Glutamatergic neuron (in vitro differentiated cells): ENCODE results near the gene CDC45. TPM values are rescaled to one million over a fixed set of nuclear protein-coding genes. Genes with fewer than 3 reads are reported as not detected.

ENCODE experiments used
- DNase-seq: peaks from one replicate; pipeline ENCODE4 v3.0.0; 2022
- H3K27ac Mint-ChIP-seq: one replicate; pipeline ENCODE4 v1.8.0; 2020; ENCODE audit warnings: mild to moderate bottlenecking, mixed read lengths, inconsistent platforms; ENCODE audit not compliant: unreplicated experiment
- H3K27me3 Mint-ChIP-seq: one replicate; pipeline ENCODE4 v1.8.0; 2020; ENCODE audit warnings: mild to moderate bottlenecking, moderate library complexity, mixed read lengths, inconsistent platforms; ENCODE audit not compliant: unreplicated experiment
- H3K36me3 Mint-ChIP-seq: one replicate; pipeline ENCODE4 v1.8.0; 2020; ENCODE audit warnings: mild to moderate bottlenecking, mixed read lengths, inconsistent platforms; ENCODE audit not compliant: unreplicated experiment
- H3K4me1 Mint-ChIP-seq: one replicate; pipeline ENCODE4 v1.8.0; 2020; ENCODE audit warnings: mild to moderate bottlenecking, low read depth, mixed read lengths, inconsistent platforms; ENCODE audit not compliant: unreplicated experiment
- H3K4me3 Mint-ChIP-seq: one replicate; pipeline ENCODE4 v1.8.0; 2020; ENCODE audit warnings: mild to moderate bottlenecking, mixed read lengths, inconsistent platforms; ENCODE audit not compliant: unreplicated experiment
- H3K9me3 Mint-ChIP-seq: one replicate; pipeline ENCODE4 v1.8.0; 2020; ENCODE audit warnings: mild to moderate bottlenecking, moderate library complexity, mixed read lengths, inconsistent platforms; ENCODE audit not compliant: unreplicated experiment
- CTCF ChIP-seq: fragments of 200-600 bp; sonication (generic); IDR thresholded peaks from one replicate; pipeline ENCODE4 v1.5.0; 2021; ENCODE audit not compliant: partially characterized antibody, unreplicated experiment
- total RNA-seq: library from RNA; stranded (reverse); fragmentation: NEBNext Ultra II Directional; extraction: Animal tissue kit (Norgen Biotek cat#: 25700); gene quantifications from one replicate; pipeline ENCODE4 v1.2.1, GENCODE V29; 2021; ENCODE audit not compliant: unreplicated experiment

The CDC45 gene
- total RNA-seq, 1 donor from 2014 or later = 3.5 TPM

- TF ChIP-seq CTCF = no peak
- H3K9me3 Mint-ChIP-seq = peaks cover 3% of the 10 kb centered on the region
- no peaks in the 10 kb centered on the region for H3K4me1 Mint-ChIP-seq
- H3K27ac Mint-ChIP-seq = no peak overlapping the region
- no peak overlapping the region for H3K4me3 Mint-ChIP-seq
- no peak for DNase-seq
- H3K36me3 Mint-ChIP-seq = no peaks in the 10 kb centered on the region
- peaks cover 4% of the 10 kb centered on the region for H3K27me3 Mint-ChIP-seq
Observed at GRCh38 chr22:19455585-19456370, 23.9 kb upstream of the CDC45 start.

GRCh38 chr22:19456541-19456940, 23.2 kb upstream of the CDC45 start:
- Mint-ChIP-seq H3K9me3 (peaks cover 3% of the 10 kb centered on the region), H3K36me3 (no peaks in the 10 kb centered on the region), H3K27ac (no peak overlapping the region), H3K4me3 (no peak overlapping the region), H3K4me1 (no peaks in the 10 kb centered on the region), H3K27me3 (peaks cover 3% of the 10 kb centered on the region)
- DNase-seq = no peak
- TF ChIP-seq CTCF = no peak

GRCh38 chr22:19457828-19458428, 21.8 kb upstream of the CDC45 start:
- peaks cover 3% of the 10 kb centered on the region for H3K4me1 Mint-ChIP-seq
- TF ChIP-seq CTCF = no peak
- H3K27ac Mint-ChIP-seq = no peak overlapping the region
- no peak for DNase-seq
- H3K36me3 Mint-ChIP-seq = no peaks in the 10 kb centered on the region
- H3K4me3 Mint-ChIP-seq = no peak overlapping the region
- H3K27me3 Mint-ChIP-seq = no peaks in the 10 kb centered on the region
- peaks cover 3% of the 10 kb centered on the region for H3K9me3 Mint-ChIP-seq

- H3K27me3 Mint-ChIP-seq = no peaks in the 10 kb centered on the region
- no peak for TF ChIP-seq CTCF
- DNase-seq = no peak
- H3K36me3 Mint-ChIP-seq = no peaks in the 10 kb centered on the region
- peaks cover 13% of the 10 kb centered on the region for H3K4me1 Mint-ChIP-seq
- H3K9me3 Mint-ChIP-seq = peaks cover 5% of the 10 kb centered on the region
- H3K4me3 Mint-ChIP-seq = no peak overlapping the region
- no peak overlapping the region for H3K27ac Mint-ChIP-seq
Observed at GRCh38 chr22:19460036-19460435, 19.7 kb upstream of the CDC45 start.

GRCh38 chr22:19461506-19461905, 18.2 kb upstream of the CDC45 start:
- H3K9me3 Mint-ChIP-seq = peaks cover 2% of the 10 kb centered on the region
- no peaks in the 10 kb centered on the region for H3K36me3 Mint-ChIP-seq
- H3K4me3 Mint-ChIP-seq = no peak overlapping the region

More at GRCh38 chr22:19461506-19461905, 18.2 kb upstream of the CDC45 start:
- no peak for TF ChIP-seq CTCF
- no peak for DNase-seq
- peaks cover 5% of the 10 kb centered on the region for H3K27me3 Mint-ChIP-seq
- H3K4me1 Mint-ChIP-seq = peaks cover 13% of the 10 kb centered on the region
- H3K27ac Mint-ChIP-seq = no peak overlapping the region
